ENCODE data around the gene GNE. TPM values are rescaled to one million over a fixed set of nuclear protein-coding genes. Genes with fewer than 3 reads are reported as not detected.
"Not testable (repeated sequence)": the region's sequence is repeated elsewhere in the genome, so short reads cannot be mapped to it uniquely, and the experiment has no call there.

The GNE gene
- total RNA-seq, 1 experiment from 2014 or later, result 15.2 TPM

GRCh38 chr9:36245906-36246305 is 12.3 kb downstream of the GNE start:
- no peak overlapping the region for H3K27ac Mint-ChIP-seq (ENCODE audit: unreplicated experiment)
- H3K4me3 Mint-ChIP-seq (ENCODE audit: unreplicated experiment), result no peak overlapping the region
- CTCF ChIA-PET, result no interaction called here
- no peak for DNase-seq
- no TSS peak for BruUV-seq (replicated peaks)
- H3K27me3 Mint-ChIP-seq (ENCODE audit: insufficient read depth, unreplicated experiment), result no peaks in the 10 kb centered on the region
- POLR2A ChIA-PET, result no interaction called here
- Histone ChIP-seq H3K36me3 (ENCODE audit: control insufficient read depth, insufficient read depth, low read length) (no peaks in the 10 kb centered on the region), H3K27me3 (replicated peaks; ENCODE audit: control insufficient read depth, insufficient read depth, low read length) (no peaks in the 10 kb centered on the region), H3K4me1 (no peaks in the 10 kb centered on the region), H3K4me3 (ENCODE audit: low read depth, low read length) (no peak overlapping the region), H3K9me3 (no peaks in the 10 kb centered on the region)
- peaks cover 9% of the 10 kb centered on the region for H3K4me1 Mint-ChIP-seq (ENCODE audit: low read depth, unreplicated experiment)
- no peaks in the 10 kb centered on the region for H3K9me3 Mint-ChIP-seq (ENCODE audit: unreplicated experiment)
- intact Hi-C loops (cut with micrococcal nuclease; ENCODE audit: unreplicated experiment), result no loop called here
- no peak for TF ChIP-seq CTCF (IDR thresholded peaks at IDR 0.05; ENCODE audit: insufficient read depth in 1 of 2, low read depth in 1 of 2, low read length in 1 of 2, severe bottlenecking in 1 of 2, unreplicated experiment in 1 of 2)
- H3K36me3 Mint-ChIP-seq (ENCODE audit: insufficient read depth, unreplicated experiment), result peaks cover 43% of the 10 kb centered on the region

- H3K4me1 ChIP-seq; H3K36me3 ChIP-seq (ENCODE audit: control insufficient read depth, insufficient read depth, low read length); POLR2A ChIA-PET; H3K27me3 Mint-ChIP-seq (ENCODE audit: insufficient read depth, unreplicated experiment); H3K9me3 Mint-ChIP-seq (ENCODE audit: unreplicated experiment); intact Hi-C loops (cut with micrococcal nuclease; ENCODE audit: unreplicated experiment); H3K27ac Mint-ChIP-seq (ENCODE audit: unreplicated experiment); H3K4me1 Mint-ChIP-seq (ENCODE audit: low read depth, unreplicated experiment); CTCF ChIA-PET; BruUV-seq (replicated peaks); H3K4me3 ChIP-seq (ENCODE audit: low read depth, low read length); DNase-seq; H3K4me3 Mint-ChIP-seq (ENCODE audit: unreplicated experiment); H3K27me3 ChIP-seq (replicated peaks; ENCODE audit: control insufficient read depth, insufficient read depth, low read length); H3K9me3 ChIP-seq: not testable (repeated sequence)
- H3K36me3 Mint-ChIP-seq (ENCODE audit: insufficient read depth, unreplicated experiment), result peaks cover 42% of the 10 kb centered on the region
Observed at GRCh38 chr9:36239675-36240074, 18.6 kb downstream of the GNE start.

DNA sequence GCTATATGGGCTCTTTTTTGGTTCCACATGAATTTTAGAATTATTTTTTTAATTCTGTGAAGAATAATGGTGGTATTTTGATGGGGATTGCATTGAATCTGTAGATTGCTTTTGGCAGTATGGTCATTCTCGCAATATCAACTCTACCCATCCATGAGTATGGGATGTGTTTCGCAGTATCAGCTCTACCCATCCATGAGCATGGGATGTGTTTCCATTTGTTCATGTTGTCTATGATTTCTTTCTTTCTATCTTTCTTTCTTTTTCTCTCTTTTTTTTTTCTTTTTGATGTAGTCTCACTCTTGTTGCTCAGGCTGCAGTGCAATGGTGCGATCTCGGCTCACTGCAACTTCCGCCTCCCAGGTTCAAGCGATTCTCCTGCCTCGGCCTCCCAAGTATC is 19.0 kb downstream of the GNE start:
- H3K4me3 ChIP-seq (ENCODE audit: low read depth, low read length); DNase-seq; H3K27me3 Mint-ChIP-seq (ENCODE audit: insufficient read depth, unreplicated experiment); POLR2A ChIA-PET; H3K4me1 Mint-ChIP-seq (ENCODE audit: low read depth, unreplicated experiment); BruUV-seq (replicated peaks); H3K4me1 ChIP-seq; H3K27ac Mint-ChIP-seq (ENCODE audit: unreplicated experiment); H3K36me3 ChIP-seq (ENCODE audit: control insufficient read depth, insufficient read depth, low read length); intact Hi-C loops (cut with micrococcal nuclease; ENCODE audit: unreplicated experiment); H3K9me3 Mint-ChIP-seq (ENCODE audit: unreplicated experiment); H3K9me3 ChIP-seq; CTCF ChIA-PET; H3K4me3 Mint-ChIP-seq (ENCODE audit: unreplicated experiment); H3K27me3 ChIP-seq (replicated peaks; ENCODE audit: control insufficient read depth, insufficient read depth, low read length): not testable (repeated sequence)
- peaks cover 42% of the 10 kb centered on the region for H3K36me3 Mint-ChIP-seq (ENCODE audit: insufficient read depth, unreplicated experiment)

DNA sequence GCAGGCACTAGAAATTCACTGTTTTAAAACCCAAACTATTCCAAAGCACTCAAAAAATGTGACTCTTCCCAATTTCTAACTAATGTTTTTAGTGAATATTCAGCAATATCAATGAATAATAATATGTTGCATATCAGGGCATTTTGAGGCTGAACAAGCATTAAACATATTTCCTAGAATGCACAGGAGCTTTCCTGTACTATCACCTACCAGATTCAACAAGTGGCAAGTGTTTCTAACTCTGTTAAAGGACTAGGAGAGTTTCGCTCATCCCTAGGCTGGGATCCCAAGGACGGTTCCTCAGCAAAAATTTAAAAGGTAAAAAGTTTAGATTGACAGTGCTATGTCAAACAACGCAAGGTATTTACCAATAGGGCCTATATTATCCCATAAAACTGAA is 21.0 kb downstream of the GNE start:
- POLR2A ChIA-PET, result no interaction called here
- no peaks in the 10 kb centered on the region for H3K9me3 ChIP-seq
- H3K27me3 ChIP-seq (replicated peaks; ENCODE audit: control insufficient read depth, insufficient read depth, low read length), result no peaks in the 10 kb centered on the region
- CTCF ChIA-PET, result no interaction called here
- no peak for DNase-seq
- no peaks in the 10 kb centered on the region; the same call in 1 of the 2 replicates for H3K36me3 ChIP-seq (ENCODE audit: control insufficient read depth, insufficient read depth, low read length)
- H3K27me3 Mint-ChIP-seq (ENCODE audit: insufficient read depth, unreplicated experiment), result no peaks in the 10 kb centered on the region
- no peak overlapping the region for H3K4me3 Mint-ChIP-seq (ENCODE audit: unreplicated experiment)
- H3K4me3 ChIP-seq (ENCODE audit: low read depth, low read length), result no peak overlapping the region
- H3K4me1 Mint-ChIP-seq (ENCODE audit: low read depth, unreplicated experiment), result no peaks in the 10 kb centered on the region
- no peaks in the 10 kb centered on the region for H3K4me1 ChIP-seq
- no peak for TF ChIP-seq CTCF (IDR thresholded peaks at IDR 0.05; ENCODE audit: insufficient read depth in 1 of 2, low read depth in 1 of 2, low read length in 1 of 2, severe bottlenecking in 1 of 2, unreplicated experiment in 1 of 2)
- intact Hi-C loops (cut with micrococcal nuclease; ENCODE audit: unreplicated experiment), result no loop called here
- peaks cover 40% of the 10 kb centered on the region for H3K36me3 Mint-ChIP-seq (ENCODE audit: insufficient read depth, unreplicated experiment)
- no TSS peak for BruUV-seq (replicated peaks)
- no peaks in the 10 kb centered on the region for H3K9me3 Mint-ChIP-seq (ENCODE audit: unreplicated experiment)
- H3K27ac Mint-ChIP-seq (ENCODE audit: unreplicated experiment), result no peak overlapping the region
